Measurements from ENCODE around the gene TRPM2. TPM values are rescaled to one million over a fixed set of nuclear protein-coding genes. Genes with fewer than 3 reads are reported as not detected.
A peak's percentile ranks its signal among the peaks of the same experiment; 100 is the strongest.

TRPM2 gene
- total RNA-seq, 2 donors from 2014 or later: 2.7 to 26.1 TPM

DNA sequence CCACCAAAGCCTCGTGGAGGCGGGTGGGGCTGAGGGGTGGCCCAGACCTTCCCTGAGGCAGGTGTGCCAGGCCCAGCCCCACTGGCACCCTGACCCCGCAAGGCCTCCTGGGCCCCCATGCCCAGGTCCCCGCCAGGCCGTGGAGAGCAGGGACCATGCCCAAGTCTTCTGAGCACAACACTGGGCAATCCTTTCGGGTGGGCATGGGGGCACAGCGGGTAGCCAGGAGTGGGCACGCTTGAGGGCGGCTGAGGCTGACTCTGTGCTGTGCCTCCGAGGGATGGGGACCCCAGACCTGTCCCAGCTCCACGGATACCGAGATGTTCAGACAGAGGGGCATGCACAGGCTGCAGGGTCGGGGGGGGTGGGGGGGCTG lies 27.2 kb upstream of the TRPM2 start:
- Mint-ChIP-seq H3K27ac (no peak overlapping the region), H3K27me3 (no peaks in the 10 kb centered on the region), H3K4me3 (no peak overlapping the region), H3K4me1 (peaks cover 5% of the 10 kb centered on the region), H3K36me3 (ENCODE audit: low read depth) (no peaks in the 10 kb centered on the region)
- no peak for DNase-seq
- no peaks in the 10 kb centered on the region for H3K9me3 ChIP-seq (ENCODE audit: control insufficient read depth, low read length, poor library complexity, severe bottlenecking)
- ATAC-seq: no peak

DNA sequence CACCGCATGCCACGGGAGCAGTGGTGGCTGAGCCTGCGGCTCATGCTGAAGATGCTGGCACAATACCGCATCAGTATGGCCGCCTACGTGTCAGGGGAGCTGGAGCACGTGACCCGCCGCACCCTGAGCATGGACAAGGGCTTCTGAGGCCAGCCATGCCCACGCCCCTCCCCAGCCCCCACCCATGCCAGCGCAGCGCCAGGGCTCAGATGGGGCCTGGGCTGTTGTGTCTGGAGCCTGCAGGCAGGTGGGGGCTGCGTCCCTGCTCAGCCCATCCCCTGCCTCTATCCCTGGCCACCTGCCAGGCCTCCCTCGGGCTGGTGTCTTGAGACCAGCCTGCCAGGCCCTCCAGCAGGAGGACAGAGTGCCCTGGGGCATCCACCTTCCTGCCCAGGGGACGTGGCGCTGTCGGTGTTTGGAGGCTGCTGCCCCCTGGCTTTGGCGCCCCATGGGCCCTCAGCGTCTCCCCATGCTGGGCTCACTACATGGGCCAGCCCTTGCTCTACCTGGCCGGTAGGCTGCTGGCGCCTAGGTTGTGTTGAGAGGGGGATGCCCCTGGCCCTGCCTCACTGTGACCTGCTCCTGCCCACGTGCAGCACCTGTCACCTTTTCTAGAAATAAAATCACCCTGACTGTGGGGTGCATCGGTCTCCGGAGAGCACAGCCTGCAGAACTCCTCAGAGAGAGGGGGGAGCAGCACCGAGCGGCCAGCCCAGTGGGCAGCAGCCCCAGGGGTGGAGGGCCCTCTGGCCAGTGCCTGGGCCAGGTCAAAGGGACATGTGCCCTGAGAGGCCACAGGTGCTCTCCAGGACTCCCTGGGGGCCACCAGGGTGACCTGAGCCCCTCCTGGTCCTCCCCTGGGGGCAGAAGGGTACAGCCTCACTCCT lies 26.5 kb upstream of the TRPM2 start:
- Mint-ChIP-seq H3K27me3 (no peaks in the 10 kb centered on the region), H3K27ac (peak overlapping the region; percentile 32), H3K36me3 (ENCODE audit: low read depth) (no peaks in the 10 kb centered on the region), H3K4me3 (no peak overlapping the region), H3K4me1 (peaks cover 5% of the 10 kb centered on the region)
- H3K9me3 ChIP-seq (ENCODE audit: control insufficient read depth, low read length, poor library complexity, severe bottlenecking): no peaks in the 10 kb centered on the region
- DNase-seq: no peak
- peak; percentile 24 for ATAC-seq

GRCh38 chr21:44327603-44327974 lies 25.8 kb upstream of the TRPM2 start:
- Mint-ChIP-seq H3K36me3 (ENCODE audit: low read depth) (no peaks in the 10 kb centered on the region), H3K27me3 (no peaks in the 10 kb centered on the region), H3K4me1 (peaks cover 5% of the 10 kb centered on the region), H3K27ac (peak overlapping the region; percentile 32), H3K4me3 (no peak overlapping the region)
- no peaks in the 10 kb centered on the region for H3K9me3 ChIP-seq (ENCODE audit: control insufficient read depth, low read length, poor library complexity, severe bottlenecking)
- no peak for DNase-seq
- peak; percentile 8 for ATAC-seq

GRCh38 chr21:44328242-44328895 lies 25.1 kb upstream of the TRPM2 start:
- DNase-seq (no peak), ATAC-seq (no peak)
- Mint-ChIP-seq H3K27me3 (no peaks in the 10 kb centered on the region), H3K4me3 (no peak overlapping the region), H3K4me1 (peaks cover 5% of the 10 kb centered on the region), H3K36me3 (ENCODE audit: low read depth) (no peaks in the 10 kb centered on the region), H3K27ac (no peak overlapping the region)
- H3K9me3 ChIP-seq (ENCODE audit: control insufficient read depth, low read length, poor library complexity, severe bottlenecking): no peaks in the 10 kb centered on the region

DNA sequence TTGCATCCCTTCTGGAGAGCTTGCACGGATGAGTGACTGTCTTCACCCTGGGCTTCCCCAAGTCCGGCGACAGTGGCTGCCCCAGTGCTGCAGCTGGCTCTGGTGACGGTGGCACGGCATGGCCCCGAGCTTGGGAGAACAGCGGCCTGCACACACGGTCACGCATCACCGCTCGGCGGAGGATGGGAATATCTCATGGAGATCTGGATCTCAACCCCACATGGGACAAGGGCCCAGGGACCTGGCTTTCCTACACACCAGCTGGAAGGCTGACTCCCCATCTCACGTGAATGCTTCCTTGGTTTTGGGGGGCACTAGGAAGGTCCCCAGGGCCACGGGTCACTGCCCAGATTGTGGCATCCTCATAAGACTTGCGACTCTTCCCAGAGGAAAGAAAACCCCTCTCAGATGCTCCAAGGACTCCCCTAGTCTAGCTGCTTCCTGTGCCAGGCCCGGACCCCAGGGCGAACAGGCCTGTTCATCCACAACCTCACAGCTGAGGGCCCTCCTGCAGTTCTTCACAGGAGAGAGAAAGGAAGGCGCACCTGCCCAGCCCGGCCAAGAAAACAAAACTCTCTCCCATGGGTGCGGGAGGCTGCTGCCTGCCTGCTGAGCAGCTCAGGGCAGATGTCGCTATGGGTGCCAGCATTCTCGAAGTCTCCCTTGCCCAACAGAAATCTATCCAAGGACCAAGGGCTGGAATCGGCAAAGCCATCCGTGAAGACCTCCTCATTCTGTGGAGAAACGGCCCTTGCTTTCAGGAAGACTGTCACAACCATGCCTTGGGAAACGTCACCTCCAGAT lies 24.1 kb upstream of the TRPM2 start:
- no peak overlapping the region for H3K27ac Mint-ChIP-seq
- no peak overlapping the region for H3K4me3 Mint-ChIP-seq

GRCh38 chr21:44329971-44330681 lies 23.3 kb upstream of the TRPM2 start:
- no peak for ATAC-seq
- no peak overlapping the region for H3K4me3 Mint-ChIP-seq
- H3K27ac Mint-ChIP-seq: no peak overlapping the region
- H3K4me1 Mint-ChIP-seq: peaks cover 5% of the 10 kb centered on the region
- no peaks in the 10 kb centered on the region for H3K27me3 Mint-ChIP-seq
- H3K9me3 ChIP-seq (ENCODE audit: control insufficient read depth, low read length, poor library complexity, severe bottlenecking): no peaks in the 10 kb centered on the region
- DNase-seq: no peak
- H3K36me3 Mint-ChIP-seq (ENCODE audit: low read depth): no peaks in the 10 kb centered on the region

More for the DNA sequence above, 24.1 kb upstream of the TRPM2 start:
- Mint-ChIP-seq H3K27me3 (no peaks in the 10 kb centered on the region), H3K4me1 (peaks cover 5% of the 10 kb centered on the region), H3K36me3 (ENCODE audit: low read depth) (no peaks in the 10 kb centered on the region)
- DNase-seq (no peak), ATAC-seq (no peak)
- no peaks in the 10 kb centered on the region for H3K9me3 ChIP-seq (ENCODE audit: control insufficient read depth, low read length, poor library complexity, severe bottlenecking)

DNA sequence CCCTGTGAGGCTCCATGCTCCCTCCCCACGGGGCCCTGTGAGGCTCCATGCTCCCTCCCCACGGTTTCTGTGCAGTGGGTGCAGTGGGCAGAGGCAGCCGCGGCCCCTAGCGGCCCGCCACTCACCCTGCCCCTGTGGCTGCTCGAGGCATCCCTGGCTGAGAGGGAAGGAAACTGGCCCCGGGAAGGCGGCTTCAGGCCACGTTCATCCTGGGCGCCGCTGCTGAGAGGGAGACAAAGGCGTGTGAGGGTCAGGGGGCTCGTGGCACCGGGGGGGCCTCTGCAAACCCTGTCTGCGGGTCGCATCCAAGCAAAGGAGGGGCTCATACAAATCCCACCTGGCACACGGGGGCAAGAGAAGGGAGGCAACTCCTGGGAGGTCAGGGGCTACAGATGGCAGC lies 22.7 kb upstream of the TRPM2 start:
- DNase-seq: no peak
- no peaks in the 10 kb centered on the region for H3K36me3 Mint-ChIP-seq (ENCODE audit: low read depth)
- no peaks in the 10 kb centered on the region for H3K9me3 ChIP-seq (ENCODE audit: control insufficient read depth, low read length, poor library complexity, severe bottlenecking)
- no peak for ATAC-seq
- H3K4me1 Mint-ChIP-seq: peaks cover 5% of the 10 kb centered on the region
- H3K27me3 Mint-ChIP-seq: no peaks in the 10 kb centered on the region
- no peak overlapping the region for H3K27ac Mint-ChIP-seq
- H3K4me3 Mint-ChIP-seq: no peak overlapping the region

DNA sequence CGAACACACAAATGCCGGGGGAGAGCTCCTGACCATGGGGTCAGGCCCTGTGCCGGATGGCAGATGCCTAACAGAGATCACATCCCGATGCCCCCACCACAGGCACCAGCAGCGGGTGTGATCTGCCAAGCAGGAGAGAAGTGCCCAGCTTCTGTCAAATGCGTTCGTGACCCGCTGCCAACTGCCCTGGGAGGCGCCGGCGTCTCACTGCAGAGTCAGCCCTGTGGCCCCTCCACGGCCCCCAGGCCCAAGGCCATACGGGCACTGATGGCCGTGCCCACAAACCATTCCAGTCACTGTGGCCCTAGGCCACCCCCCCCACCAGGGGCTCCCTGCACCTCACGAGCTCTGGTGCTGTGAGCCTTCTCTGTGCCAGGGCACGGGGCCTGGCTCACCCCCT lies 22.2 kb upstream of the TRPM2 start:
- no peak overlapping the region for H3K27ac Mint-ChIP-seq
- no peaks in the 10 kb centered on the region for H3K36me3 Mint-ChIP-seq (ENCODE audit: low read depth)
- H3K9me3 ChIP-seq (ENCODE audit: control insufficient read depth, low read length, poor library complexity, severe bottlenecking): no peaks in the 10 kb centered on the region
- H3K4me3 Mint-ChIP-seq: no peak overlapping the region
- DNase-seq: no peak
- no peaks in the 10 kb centered on the region for H3K27me3 Mint-ChIP-seq
- H3K4me1 Mint-ChIP-seq: peaks cover 5% of the 10 kb centered on the region
- no peak for ATAC-seq

DNA sequence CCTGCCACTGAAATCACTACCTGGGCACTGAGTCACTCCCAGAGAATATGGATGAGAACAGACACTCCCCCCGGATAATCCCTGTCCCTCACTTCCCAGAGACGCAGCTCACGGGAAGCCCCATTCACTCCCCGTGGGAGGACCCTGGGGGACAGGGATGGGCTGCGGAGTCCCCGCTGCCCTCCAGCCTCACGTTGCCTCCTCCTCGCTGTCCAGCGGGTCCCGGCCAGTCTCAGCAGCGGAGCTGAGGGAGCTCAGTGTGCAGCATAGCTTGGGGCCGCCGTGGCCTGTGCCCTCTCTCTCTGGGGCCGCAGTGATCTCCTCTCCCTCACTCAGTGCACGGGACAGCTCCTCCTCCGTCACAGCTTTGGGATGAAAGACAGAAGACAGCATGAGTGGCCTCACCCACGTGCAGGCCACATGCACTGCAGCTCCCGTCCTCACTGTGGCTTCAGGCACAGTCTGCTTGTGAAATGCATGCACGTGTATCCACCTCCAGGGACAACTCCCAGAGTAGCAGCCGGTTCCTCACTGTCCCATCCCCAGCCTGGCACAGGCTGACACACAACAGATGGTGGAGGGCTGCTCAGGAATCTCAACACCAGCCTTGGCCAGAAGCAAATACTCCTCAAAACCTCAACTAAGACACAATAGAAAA lies 21.6 kb upstream of the TRPM2 start:
- H3K4me3 Mint-ChIP-seq: no peak overlapping the region
- ATAC-seq: no peak
- H3K36me3 Mint-ChIP-seq (ENCODE audit: low read depth): no peaks in the 10 kb centered on the region
- no peaks in the 10 kb centered on the region for H3K27me3 Mint-ChIP-seq
- H3K27ac Mint-ChIP-seq: no peak overlapping the region
- no peaks in the 10 kb centered on the region for H3K9me3 ChIP-seq (ENCODE audit: control insufficient read depth, low read length, poor library complexity, severe bottlenecking)
- peaks cover 5% of the 10 kb centered on the region for H3K4me1 Mint-ChIP-seq
- no peak for DNase-seq

DNA sequence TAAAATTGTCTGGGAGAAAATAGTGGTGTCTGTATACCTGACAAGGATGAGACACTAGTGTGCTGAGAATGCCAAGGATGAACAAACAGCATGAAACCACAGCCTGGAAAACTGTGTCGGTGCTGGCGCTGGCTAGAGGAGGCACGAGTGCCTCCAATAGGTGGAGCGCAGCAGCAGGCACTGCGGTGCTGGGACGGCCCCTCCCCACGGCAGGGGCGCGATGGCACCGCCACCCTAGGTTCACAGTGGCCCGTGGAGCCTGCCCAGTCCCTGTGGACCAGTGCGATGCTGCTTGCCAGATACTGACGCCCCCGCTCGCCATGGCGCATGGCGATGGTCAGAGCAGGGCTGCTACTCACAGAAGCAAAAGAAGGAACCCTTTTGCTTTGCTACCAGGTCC lies 21.0 kb upstream of the TRPM2 start:
- no peak overlapping the region for H3K27ac Mint-ChIP-seq
- H3K36me3 Mint-ChIP-seq (ENCODE audit: low read depth): no peaks in the 10 kb centered on the region

GRCh38 chr21:44332965-44333364 lies 20.5 kb upstream of the TRPM2 start:
- DNase-seq: no peak
- Mint-ChIP-seq H3K4me1 (peaks cover 5% of the 10 kb centered on the region), H3K4me3 (no peak overlapping the region), H3K27ac (no peak overlapping the region), H3K27me3 (no peaks in the 10 kb centered on the region), H3K36me3 (ENCODE audit: low read depth) (no peaks in the 10 kb centered on the region)
- no peaks in the 10 kb centered on the region for H3K9me3 ChIP-seq (ENCODE audit: control insufficient read depth, low read length, poor library complexity, severe bottlenecking)
- ATAC-seq: no peak

More for the DNA sequence above, 21.0 kb upstream of the TRPM2 start:
- H3K27me3 Mint-ChIP-seq: no peaks in the 10 kb centered on the region
- ATAC-seq (no peak), DNase-seq (no peak)
- H3K4me3 Mint-ChIP-seq: no peak overlapping the region
- no peaks in the 10 kb centered on the region for H3K9me3 ChIP-seq (ENCODE audit: control insufficient read depth, low read length, poor library complexity, severe bottlenecking)
- H3K4me1 Mint-ChIP-seq: peaks cover 5% of the 10 kb centered on the region

DNA sequence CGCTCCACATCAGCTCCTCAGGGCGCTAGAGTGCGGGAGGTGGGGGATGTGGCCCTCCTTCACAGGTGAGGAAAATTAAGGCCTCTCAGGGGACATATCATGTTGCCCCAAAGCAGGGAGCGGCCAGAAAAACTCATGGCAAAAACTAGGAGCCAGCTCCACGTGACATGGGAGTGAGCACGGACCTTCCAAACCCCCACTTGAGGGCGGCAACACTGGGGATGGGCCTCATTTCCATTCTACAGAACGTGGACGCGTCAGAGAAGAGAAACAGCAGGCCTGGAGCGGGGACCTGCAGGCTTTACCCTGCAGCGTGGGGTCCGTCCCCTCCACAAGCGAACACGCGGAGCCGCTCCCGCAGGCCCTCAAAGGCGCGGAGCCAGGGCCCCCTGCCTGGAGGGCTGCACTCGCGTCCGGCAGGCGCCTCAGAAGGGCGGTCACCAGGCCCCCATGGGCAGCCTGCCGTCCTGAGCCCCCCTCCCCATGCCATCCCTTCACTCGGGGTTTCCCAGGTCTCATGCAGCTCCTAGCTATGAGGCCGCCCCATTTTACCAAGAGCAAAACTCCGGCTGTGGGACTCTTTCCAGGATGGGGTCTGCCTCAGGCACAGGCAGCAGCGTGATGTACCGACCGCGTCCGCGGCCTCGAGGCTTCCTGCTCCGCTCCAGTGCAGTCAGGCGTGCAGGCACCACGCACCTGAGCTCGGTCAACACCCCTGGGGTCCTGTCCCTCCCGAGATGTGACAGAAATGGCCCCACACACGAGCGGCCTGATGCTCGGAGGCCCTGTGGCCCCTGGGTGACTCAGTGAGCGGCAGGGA lies 19.7 kb upstream of the TRPM2 start:
- no peak for ATAC-seq
- Mint-ChIP-seq H3K4me1 (peaks cover 2% of the 10 kb centered on the region), H3K36me3 (ENCODE audit: low read depth) (no peaks in the 10 kb centered on the region), H3K27me3 (no peaks in the 10 kb centered on the region), H3K4me3 (no peak overlapping the region), H3K27ac (no peak overlapping the region)
- no peak for DNase-seq
- H3K9me3 ChIP-seq (ENCODE audit: control insufficient read depth, low read length, poor library complexity, severe bottlenecking): no peaks in the 10 kb centered on the region
